HCT116 (cell line): Measurements from ENCODE around the gene SRGAP1. TPM values are rescaled to one million over a fixed set of nuclear protein-coding genes. Genes with fewer than 3 reads are reported as not detected.

Experiments
- ATAC-seq: fragments of 200-7000 bp; cut with Tn5 transposase; 2 replicates; pipeline ENCODE4 v1.9.1; 2020; ENCODE audit warnings: mild to moderate bottlenecking, moderate library complexity
- BruUV-seq: library from RNA; stranded (reverse); fragments of 400-500 nt; replicated peaks from 2 replicates; lab custom pipeline; 2021; lab: Mats Ljungman, UMichigan
- CTCF ChIA-PET: fragments of 300-600 bp; sonication (Branson Sonifier 250); formaldehyde crosslinking; loops from one replicate; lab custom pipeline; 2021; ENCODE audit warnings: antibody characterized with exemption; lab: Charles Lee
- POLR2A ChIA-PET: fragments of 300-600, 350-600 bp; sonication (Branson Sonifier 250); formaldehyde crosslinking; loops from one replicate; lab custom pipeline; 2021; ENCODE audit warnings: antibody characterized with exemption; lab: Charles Lee
- RAD21 ChIA-PET, 2 experiments: fragments of 300-600 bp; sonication (Branson Sonifier 250); formaldehyde crosslinking; loops; one replicate each; lab custom pipeline; 2023; ENCODE audit warnings: low total read pairs in 2 of 2; ENCODE audit not compliant: uncharacterized antibody in 2 of 2, unreplicated experiment in 2 of 2, low non-redundant PET in 1 of 2; lab: Charles Lee
- DNase-seq: peaks from one replicate; pipeline ENCODE4 v3.0.0-alpha.2; 2010; ENCODE audit warnings: low read depth, low spot score
- H2AFZ ChIP-seq: fragments of 200-600 bp; shearing (Covaris generic), sonication (generic); 2 replicates; pipeline ENCODE4 v1.6.1; 2017; ENCODE audit warnings: low read depth, mixed run types, mixed read lengths, antibody characterized with exemption, low read length; ENCODE audit not compliant: poor library complexity, severe bottlenecking
- H3K27ac ChIP-seq: 2 replicates; pipeline ENCODE4 v1.5.1; 2012; ENCODE audit warnings: low read depth, low read length
- H3K27me3 ChIP-seq: fragments of 200-600 bp; sonication (generic); 2 replicates; pipeline ENCODE4 v1.6.1; 2016; ENCODE audit warnings: mixed run types, low read length, mixed read lengths; ENCODE audit not compliant: insufficient read depth
- H3K36me3 ChIP-seq, 2 experiments: fragments of 200-500 bp in 1 of 2; fragments of 200-600 bp in 1 of 2; sonication (Bioruptor generic) in 1 of 2; sonication (generic) in 1 of 2; 2 replicates each; pipeline versions ENCODE4 v1.5.1 to v1.6.1; 2014 to 2016; ENCODE audit warnings: low read length in 2 of 2, inconsistent platforms in 1 of 2, mixed read lengths in 1 of 2, mixed run types in 1 of 2; ENCODE audit not compliant: insufficient read depth in 2 of 2, control insufficient read depth in 1 of 2
- H3K4me1 ChIP-seq, 2 experiments: fragments of 200-600 bp in 1 of 2; sonication (generic) in 1 of 2; 2 replicates each; pipeline versions ENCODE4 v1.5.1 to v1.6.1; 2012 to 2017; ENCODE audit warnings: low read length in 2 of 2, inconsistent platforms in 1 of 2, mild to moderate bottlenecking in 1 of 2, mixed read lengths in 1 of 2, mixed run types in 1 of 2, moderate library complexity in 1 of 2; ENCODE audit not compliant: insufficient read depth in 2 of 2, control insufficient read depth in 1 of 2
- H3K4me2 ChIP-seq: fragments of 200-600 bp; sonication (generic); 2 replicates; pipeline ENCODE4 v1.6.1; 2017; ENCODE audit warnings: mixed run types, low read length, mixed read lengths
- H3K4me3 ChIP-seq, 2 experiments: fragments of 200-600 bp in 1 of 2; sonication (generic) in 1 of 2; replicated peaks in 1 of 2; 2 replicates each; pipeline ENCODE4 v1.5.1; 2011 to 2016; ENCODE audit warnings: low read length in 2 of 2, control low read depth in 1 of 2, low read depth in 1 of 2, mild to moderate bottlenecking in 1 of 2, mixed read lengths in 1 of 2, mixed run types in 1 of 2
- H3K79me2 ChIP-seq: fragments of 200-600 bp; sonication (generic); 2 replicates; pipeline ENCODE4 v1.6.1; 2017; ENCODE audit warnings: mild to moderate bottlenecking, mixed run types, low read length, moderate library complexity, mixed read lengths; ENCODE audit not compliant: insufficient read depth
- H3K9ac ChIP-seq: fragments of 200-600 bp; sonication (generic); 2 replicates; pipeline ENCODE4 v1.6.1; 2016; ENCODE audit warnings: low read length, mixed read lengths
- H3K9me2 ChIP-seq: fragments of 200-600 bp; sonication (generic), shearing (Covaris generic); 2 replicates; pipeline ENCODE4 v1.6.1; 2017; ENCODE audit warnings: mixed run types, mild to moderate bottlenecking, moderate library complexity; ENCODE audit not compliant: insufficient read depth
- H3K9me3 ChIP-seq, 2 experiments: fragments of 200-500 bp in 1 of 2; fragments of 200-600 bp in 1 of 2; sonication (Bioruptor generic) in 1 of 2; sonication (generic) in 1 of 2; 2 replicates each; pipeline ENCODE4 v1.6.1; 2014 to 2017; ENCODE audit warnings: low read length in 2 of 2, mixed read lengths in 2 of 2, inconsistent platforms in 1 of 2, low read depth in 1 of 2, mild to moderate bottlenecking in 1 of 2, mixed run types in 1 of 2, moderate library complexity in 1 of 2; ENCODE audit not compliant: control insufficient read depth in 1 of 2, insufficient read depth in 1 of 2
- H4K20me1 ChIP-seq: fragments of 200-600 bp; sonication (generic), shearing (Covaris generic); 2 replicates; pipeline ENCODE4 v1.6.1; 2017; ENCODE audit warnings: mixed run types, mild to moderate bottlenecking, moderate library complexity; ENCODE audit not compliant: insufficient read depth
- ATF3 ChIP-seq: IDR thresholded peaks from 2 replicates; pipeline ENCODE4 v1.6.1; 2012
- CBX3 ChIP-seq: IDR thresholded peaks from 2 replicates; pipeline ENCODE4 v1.6.1; 2012; ENCODE audit warnings: low read depth
- CEBPB ChIP-seq: IDR thresholded peaks from 2 replicates; pipeline ENCODE4 v1.6.1; 2012; ENCODE audit warnings: low read depth
- CTCF ChIP-seq, 3 experiments: fragments of 200-600 bp in 1 of 3; sonication (generic) in 1 of 3; IDR thresholded peaks in 2 of 3; conservative IDR thresholded peaks in 1 of 3; 2 replicates each; pipeline ENCODE4 v1.5.1; 2012 to 2017; ENCODE audit warnings: low read depth in 2 of 3, low read length in 2 of 3, antibody characterized with exemption in 1 of 3, borderline replicate concordance in 1 of 3, control low read depth in 1 of 3, mild to moderate bottlenecking in 1 of 3, mixed read lengths in 1 of 3, mixed run types in 1 of 3, moderate library complexity in 1 of 3; ENCODE audit not compliant: insufficient read depth in 1 of 3
- EGR1 ChIP-seq: IDR thresholded peaks from 2 replicates; pipeline ENCODE4 v1.6.1; 2012; ENCODE audit warnings: low read depth
- EZH2 ChIP-seq: fragments of 200-600 bp; sonication (generic); IDR thresholded peaks from 2 replicates; pipeline ENCODE4 v1.6.1; 2017; ENCODE audit warnings: antibody characterized with exemption, mixed run types
- EZH2phosphoT487 ChIP-seq: fragments of 200-600 bp; IDR thresholded peaks from 2 replicates; pipeline ENCODE4 v1.6.1; 2018; ENCODE audit warnings: antibody characterized with exemption, borderline replicate concordance
- FOSL1 ChIP-seq: IDR thresholded peaks from 2 replicates; pipeline ENCODE4 v1.6.1; 2012; ENCODE audit warnings: low read depth
- POLR2A ChIP-seq: IDR thresholded peaks from 2 replicates; pipeline ENCODE4 v1.7.0; 2011; ENCODE audit warnings: borderline replicate concordance; ENCODE audit not compliant: insufficient read depth, insufficient read length; ENCODE audit errors: extremely low read depth
- POLR2AphosphoS5 ChIP-seq: IDR thresholded peaks from 2 replicates; pipeline ENCODE4 v1.6.1; 2011; ENCODE audit warnings: mild to moderate bottlenecking, low read depth, low read length, moderate library complexity
- RAD21 ChIP-seq: IDR thresholded peaks from 2 replicates; pipeline ENCODE4 v1.6.1; 2012; ENCODE audit warnings: low read depth, mild to moderate bottlenecking
- SIN3A ChIP-seq: IDR thresholded peaks from 2 replicates; pipeline ENCODE4 v1.6.1; 2012; ENCODE audit warnings: low read depth
- SP1 ChIP-seq: IDR thresholded peaks from 2 replicates; pipeline ENCODE4 v1.6.1; 2012; ENCODE audit warnings: low read depth
- SRF ChIP-seq: IDR thresholded peaks from 2 replicates; pipeline ENCODE4 v1.6.1; 2012; ENCODE audit warnings: low read depth
- TCF7L2 ChIP-seq: IDR thresholded peaks from 2 replicates; pipeline ENCODE4 v1.7.0; 2011; ENCODE audit warnings: borderline replicate concordance, inconsistent platforms; ENCODE audit not compliant: insufficient read depth, insufficient read length; ENCODE audit errors: extremely low read depth
- YY1 ChIP-seq: IDR thresholded peaks from 2 replicates; pipeline ENCODE4 v1.6.1; 2011; ENCODE audit warnings: low read length, low read depth, moderate library complexity, mild to moderate bottlenecking; ENCODE audit not compliant: insufficient replicate concordance; ENCODE audit errors: extremely low read depth
- ZFX ChIP-seq: fragments of 450-650 bp; IDR thresholded peaks from 2 replicates; pipeline ENCODE4 v1.6.1; 2017
- intact Hi-C: fragments of 100-400 bp; cut with micrococcal nuclease; formaldehyde crosslinking; loops from 2 replicates; pipeline ENCODE4 v1.10.0; 2022
- total RNA-seq: library from RNA; stranded (reverse); gene quantifications from one replicate; pipeline ENCODE4 v1.2.1, GENCODE V29; 2021; ENCODE audit not compliant: unreplicated experiment
- TF ChIP-seq, protein P1 (sequence below): IDR thresholded peaks from 2 replicates; pipeline ENCODE4 v1.6.1; 2012; ENCODE audit warnings: low read depth

Gene SRGAP1
- total RNA-seq, 1 experiment from 2014 or later, result 16.6 TPM

- BruUV-seq, result no TSS peak
- H3K36me3 ChIP-seq, result no peaks in the 10 kb centered on the region
- no peaks in the 10 kb centered on the region for H3K9me2 ChIP-seq
- no peak overlapping the region for H2AFZ ChIP-seq
- H3K4me2 ChIP-seq, result no peak overlapping the region
- ChIA-PET CTCF (no interaction called here), POLR2A (no interaction called here), RAD21 (no interaction called here)
- TF ChIP-seq POLR2A, result no peak
- H3K4me3 ChIP-seq, result no peak overlapping the region
- no peak overlapping the region for H3K9ac ChIP-seq
- ATAC-seq (no peak), DNase-seq (no peak)
- H4K20me1 ChIP-seq, result no peaks in the 10 kb centered on the region
- peaks cover 0 to 4% of the 10 kb centered on the region in 2 experiments; a peak in 1 of 4 replicates for H3K4me1 ChIP-seq
- intact Hi-C loops, result no loop called here
- H3K9me3 ChIP-seq, result no peaks in the 10 kb centered on the region
- peaks cover 60% of the 10 kb centered on the region for H3K79me2 ChIP-seq
- no peak overlapping the region for H3K27ac ChIP-seq
- H3K27me3 ChIP-seq, result no peaks in the 10 kb centered on the region
These were observed 38.3 kb downstream of the SRGAP1 start for GRCh38 chr12:63882844-63883243.

GRCh38 chr12:63885401-63885800 is 40.9 kb downstream of the SRGAP1 start:
- TF ChIP-seq TCF7L2, result no peak
- TF ChIP-seq SP1, result no peak
- TF ChIP-seq SRF, result no peak
- TF ChIP-seq EGR1, result no peak
- no peak for TF ChIP-seq YY1
- TF ChIP-seq EZH2, result no peak
- no peak for TF ChIP-seq RAD21
- no peak for TF ChIP-seq ZFX
- TF ChIP-seq, protein P1, sequence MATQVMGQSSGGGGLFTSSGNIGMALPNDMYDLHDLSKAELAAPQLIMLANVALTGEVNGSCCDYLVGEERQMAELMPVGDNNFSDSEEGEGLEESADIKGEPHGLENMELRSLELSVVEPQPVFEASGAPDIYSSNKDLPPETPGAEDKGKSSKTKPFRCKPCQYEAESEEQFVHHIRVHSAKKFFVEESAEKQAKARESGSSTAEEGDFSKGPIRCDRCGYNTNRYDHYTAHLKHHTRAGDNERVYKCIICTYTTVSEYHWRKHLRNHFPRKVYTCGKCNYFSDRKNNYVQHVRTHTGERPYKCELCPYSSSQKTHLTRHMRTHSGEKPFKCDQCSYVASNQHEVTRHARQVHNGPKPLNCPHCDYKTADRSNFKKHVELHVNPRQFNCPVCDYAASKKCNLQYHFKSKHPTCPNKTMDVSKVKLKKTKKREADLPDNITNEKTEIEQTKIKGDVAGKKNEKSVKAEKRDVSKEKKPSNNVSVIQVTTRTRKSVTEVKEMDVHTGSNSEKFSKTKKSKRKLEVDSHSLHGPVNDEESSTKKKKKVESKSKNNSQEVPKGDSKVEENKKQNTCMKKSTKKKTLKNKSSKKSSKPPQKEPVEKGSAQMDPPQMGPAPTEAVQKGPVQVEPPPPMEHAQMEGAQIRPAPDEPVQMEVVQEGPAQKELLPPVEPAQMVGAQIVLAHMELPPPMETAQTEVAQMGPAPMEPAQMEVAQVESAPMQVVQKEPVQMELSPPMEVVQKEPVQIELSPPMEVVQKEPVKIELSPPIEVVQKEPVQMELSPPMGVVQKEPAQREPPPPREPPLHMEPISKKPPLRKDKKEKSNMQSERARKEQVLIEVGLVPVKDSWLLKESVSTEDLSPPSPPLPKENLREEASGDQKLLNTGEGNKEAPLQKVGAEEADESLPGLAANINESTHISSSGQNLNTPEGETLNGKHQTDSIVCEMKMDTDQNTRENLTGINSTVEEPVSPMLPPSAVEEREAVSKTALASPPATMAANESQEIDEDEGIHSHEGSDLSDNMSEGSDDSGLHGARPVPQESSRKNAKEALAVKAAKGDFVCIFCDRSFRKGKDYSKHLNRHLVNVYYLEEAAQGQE, result no peak
- no peak for TF ChIP-seq CBX3
- no peak for TF ChIP-seq FOSL1
- no peak for TF ChIP-seq CEBPB
- TF ChIP-seq POLR2AphosphoS5, result no peak
- TF ChIP-seq SIN3A, result no peak
- TF ChIP-seq ATF3, result no peak
- no peak for TF ChIP-seq EZH2phosphoT487
- no peak for TF ChIP-seq CTCF (IDR thresholded peaks at IDR 0.05 in 2 of 3, conservative IDR thresholded peaks at IDR 0.05 in 1 of 3; ENCODE audit: borderline replicate concordance in 1 of 3, insufficient read depth in 1 of 3, low read depth in 2 of 3, low read length in 2 of 3)
- Histone ChIP-seq H3K36me3 (no peaks in the 10 kb centered on the region), H3K9ac (no peak overlapping the region), H3K79me2 (peaks cover 54% of the 10 kb centered on the region), H2AFZ (no peak overlapping the region), H3K4me1 (peaks cover 4 to 6% of the 10 kb centered on the region in 2 experiments; a peak in 2 of 4 replicates), H3K4me2 (no peak overlapping the region), H3K27ac (no peak overlapping the region), H3K9me2 (no peaks in the 10 kb centered on the region), H4K20me1 (no peaks in the 10 kb centered on the region), H3K27me3 (no peaks in the 10 kb centered on the region), H3K4me3 (no peak overlapping the region), H3K9me3 (no peaks in the 10 kb centered on the region)
- DNase-seq (no peak), ATAC-seq (no peak)
- no TSS peak for BruUV-seq
- ChIA-PET POLR2A (no interaction called here), RAD21 (no interaction called here), CTCF (no interaction called here)
- intact Hi-C loops, result no loop called here
